ENCODE results near the gene CTBP1.

CTBP1 gene

DNA sequence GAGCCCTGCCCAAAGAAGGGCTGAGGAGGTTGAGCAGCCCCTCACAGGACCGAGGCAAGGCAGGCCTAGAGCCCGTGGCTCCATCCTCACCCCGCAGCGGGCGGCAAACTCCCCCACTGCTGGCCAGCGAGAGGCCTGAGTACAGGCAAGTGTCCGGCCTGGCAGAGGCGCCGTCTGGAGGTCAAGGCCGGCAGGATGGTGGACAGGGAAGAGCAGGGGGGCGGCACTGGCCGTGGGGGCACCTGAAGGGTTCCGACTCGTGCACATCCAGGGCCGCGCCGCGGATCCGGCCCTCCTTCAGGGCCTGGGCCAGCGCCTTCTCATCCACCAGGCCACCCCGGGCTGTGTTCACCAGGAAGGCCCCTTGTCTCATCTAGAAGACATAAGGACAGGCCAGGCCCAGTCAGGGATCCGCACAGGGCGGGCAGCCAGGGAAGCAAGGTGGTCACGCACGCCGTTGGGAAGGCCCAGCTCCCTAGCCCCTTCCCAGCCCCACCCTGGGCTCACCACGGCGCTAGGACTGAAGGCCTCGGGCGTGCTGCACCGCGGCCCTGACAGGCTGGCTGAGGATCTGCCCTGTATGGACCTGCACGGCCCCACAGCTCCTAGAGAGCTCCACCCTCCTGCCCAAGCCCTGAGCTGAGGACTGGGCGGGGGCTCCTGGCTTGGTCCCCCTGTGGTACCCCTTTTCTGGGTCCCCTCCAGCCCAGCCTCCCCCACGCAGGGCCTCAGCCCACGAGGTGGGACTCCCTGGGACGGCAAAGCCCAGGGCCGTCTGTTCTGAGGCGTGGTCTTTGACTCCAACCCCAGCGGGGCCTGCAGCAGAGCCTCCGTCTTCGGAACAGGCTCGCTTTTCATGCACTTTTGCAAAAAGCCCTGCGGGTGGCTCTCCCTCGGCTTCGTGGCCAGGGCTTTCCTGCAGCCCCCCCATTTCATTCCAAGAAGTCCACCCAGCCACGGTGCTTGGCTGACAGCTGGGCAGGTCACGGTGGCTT is 34.5 kb downstream of the CTBP1 start:
- Histone ChIP-seq H3K27ac (ENCODE audit: insufficient read depth in 1 of 2, low read depth in 1 of 2, low read length in 2 of 2, poor library complexity in 1 of 2, severe bottlenecking in 2 of 2) (no peak overlapping the region), H3K27me3 (replicated peaks in 2 of 5; ENCODE audit: control insufficient read depth in 4 of 5, insufficient read depth in 5 of 5, low read length in 4 of 5) (no peaks in the 10 kb centered on the region), H3K9me3 (ENCODE audit: control extremely low read depth in 1 of 5, control insufficient read depth in 4 of 5, insufficient read depth in 2 of 5, low read depth in 1 of 5, low read length in 4 of 5) (no peaks in the 10 kb centered on the region), H3K4me3 (ENCODE audit: control insufficient read depth in 1 of 7, extremely low read depth in 1 of 7, insufficient read depth in 4 of 7, low read depth in 2 of 7, low read length in 6 of 7) (no peak overlapping the region), H3K36me3 (ENCODE audit: control insufficient read depth in 4 of 4, insufficient read depth in 4 of 4, low read length in 3 of 4) (peaks cover 12 to 71% (median 46%) of the 10 kb centered on the region in 4 experiments), H3K4me1 (ENCODE audit: control extremely low read depth in 1 of 4, control insufficient read depth in 4 of 4, insufficient read depth in 4 of 4, low read length in 3 of 4) (peaks cover 0 to 33% (median 27%) of the 10 kb centered on the region in 4 experiments)
- ChIA-PET POLR2A (no interaction called here), CTCF (no interaction called here)
- DNase-seq: no peak
- 97% methylated on average over 47 of the region's 48 CpGs for WGBS (ENCODE audit: insufficient coverage)

- no peak overlapping the region for H3K4me3 ChIP-seq (ENCODE audit: control insufficient read depth in 1 of 7, extremely low read depth in 1 of 7, insufficient read depth in 4 of 7, low read depth in 2 of 7, low read length in 6 of 7)
- peaks cover 13 to 74% (median 46%) of the 10 kb centered on the region in 4 experiments for H3K36me3 ChIP-seq (ENCODE audit: control insufficient read depth in 4 of 4, insufficient read depth in 4 of 4, low read length in 3 of 4)
- no peak overlapping the region for H3K27ac ChIP-seq (ENCODE audit: insufficient read depth in 1 of 2, low read depth in 1 of 2, low read length in 2 of 2, poor library complexity in 1 of 2, severe bottlenecking in 2 of 2)
- no peaks in the 10 kb centered on the region for H3K9me3 ChIP-seq (ENCODE audit: control extremely low read depth in 1 of 5, control insufficient read depth in 4 of 5, insufficient read depth in 2 of 5, low read depth in 1 of 5, low read length in 4 of 5)
- 98% methylated on average over 20 of the region's 20 CpGs for WGBS (ENCODE audit: insufficient coverage)
- H3K4me1 ChIP-seq (ENCODE audit: control extremely low read depth in 1 of 4, control insufficient read depth in 4 of 4, insufficient read depth in 4 of 4, low read length in 3 of 4): peaks cover 0 to 24% (median 19%) of the 10 kb centered on the region in 4 experiments
- POLR2A ChIA-PET: no interaction called here
- CTCF ChIA-PET: interaction anchor here (1.1 kb wide), 1 partner anchor 11 kb away, joined by 5 read pairs; no protein-coding TSS in a partner anchor
- H3K27me3 ChIP-seq (replicated peaks in 2 of 5; ENCODE audit: control insufficient read depth in 4 of 5, insufficient read depth in 5 of 5, low read length in 4 of 5): no peaks in the 10 kb centered on the region
- DNase-seq: no peak
These were observed 35.5 kb downstream of the CTBP1 start for GRCh38 chr4:1213336-1213995.

GRCh38 chr4:1212546-1213335 is 36.2 kb downstream of the CTBP1 start:
- peaks cover 0 to 23% (median 16%) of the 10 kb centered on the region in 4 experiments for H3K4me1 ChIP-seq (ENCODE audit: control extremely low read depth in 1 of 4, control insufficient read depth in 4 of 4, insufficient read depth in 4 of 4, low read length in 3 of 4)
- ChIA-PET POLR2A (no interaction called here), CTCF (interaction anchor here (1.1 to 1.2 kb wide), 2 partner anchors 10 to 47 kb away, joined by 3 to 5 read pairs; no protein-coding TSS in a partner anchor)
- no peaks in the 10 kb centered on the region for H3K9me3 ChIP-seq (ENCODE audit: control extremely low read depth in 1 of 5, control insufficient read depth in 4 of 5, insufficient read depth in 2 of 5, low read depth in 1 of 5, low read length in 4 of 5)
- peaks cover 13 to 73% (median 46%) of the 10 kb centered on the region in 4 experiments for H3K36me3 ChIP-seq (ENCODE audit: control insufficient read depth in 4 of 4, insufficient read depth in 4 of 4, low read length in 3 of 4)
- H3K27ac ChIP-seq (ENCODE audit: insufficient read depth in 1 of 2, low read depth in 1 of 2, low read length in 2 of 2, poor library complexity in 1 of 2, severe bottlenecking in 2 of 2): no peak overlapping the region
- WGBS (ENCODE audit: insufficient coverage): over 99% methylated on average over 17 of the region's 20 CpGs
- no peak for DNase-seq
- no peaks in the 10 kb centered on the region for H3K27me3 ChIP-seq (replicated peaks in 2 of 5; ENCODE audit: control insufficient read depth in 4 of 5, insufficient read depth in 5 of 5, low read length in 4 of 5)
- no peak overlapping the region for H3K4me3 ChIP-seq (ENCODE audit: control insufficient read depth in 1 of 7, extremely low read depth in 1 of 7, insufficient read depth in 4 of 7, low read depth in 2 of 7, low read length in 6 of 7)

DNA sequence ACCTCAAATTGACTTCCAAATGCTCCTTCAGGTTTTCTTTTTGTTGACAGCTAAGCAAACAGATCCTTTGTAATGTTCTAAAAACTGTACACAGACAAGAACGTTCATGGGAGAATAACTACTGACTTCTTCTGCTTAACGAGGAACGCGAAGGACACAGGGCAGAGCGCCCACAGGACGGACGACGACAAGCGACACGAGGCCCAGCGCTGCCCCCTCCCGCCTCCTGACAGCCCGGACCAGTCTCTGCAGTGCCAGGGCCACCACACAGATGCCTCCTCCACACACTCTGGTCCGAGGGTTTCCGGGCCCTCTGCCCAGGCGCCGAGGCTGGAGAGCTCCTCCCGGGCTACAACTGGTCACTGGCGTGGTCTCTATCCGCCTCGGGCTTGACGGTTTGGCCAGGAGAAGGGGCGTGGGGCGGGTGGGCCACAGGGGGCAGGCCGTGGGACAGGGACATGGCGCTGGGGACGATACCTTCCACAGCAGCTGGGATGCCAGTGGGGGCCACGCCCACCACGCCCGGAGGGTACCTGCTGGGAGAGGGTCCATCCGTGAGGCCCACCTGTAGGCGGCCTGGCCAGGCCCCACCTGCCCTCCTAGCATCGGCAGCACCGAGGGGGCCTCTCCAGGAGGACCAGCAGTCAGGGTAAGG is 36.9 kb downstream of the CTBP1 start:
- no peaks in the 10 kb centered on the region for H3K27me3 ChIP-seq (replicated peaks in 2 of 5; ENCODE audit: control insufficient read depth in 4 of 5, insufficient read depth in 5 of 5, low read length in 4 of 5)
- no peak overlapping the region for H3K27ac ChIP-seq (ENCODE audit: insufficient read depth in 1 of 2, low read depth in 1 of 2, low read length in 2 of 2, poor library complexity in 1 of 2, severe bottlenecking in 2 of 2)
- ChIA-PET POLR2A (no interaction called here), CTCF (interaction anchor here (1.2 kb wide), 1 partner anchor 46 kb away, joined by 3 read pairs; no protein-coding TSS in a partner anchor)
- 94% methylated on average over 31 of the region's 34 CpGs for WGBS (ENCODE audit: insufficient coverage)
- no peak for DNase-seq
- H3K36me3 ChIP-seq (ENCODE audit: control insufficient read depth in 4 of 4, insufficient read depth in 4 of 4, low read length in 3 of 4): peaks cover 13 to 65% (median 46%) of the 10 kb centered on the region in 4 experiments
- H3K9me3 ChIP-seq (ENCODE audit: control extremely low read depth in 1 of 5, control insufficient read depth in 4 of 5, insufficient read depth in 2 of 5, low read depth in 1 of 5, low read length in 4 of 5): no peaks in the 10 kb centered on the region
- peaks cover 0 to 16% (median 8%) of the 10 kb centered on the region in 4 experiments for H3K4me1 ChIP-seq (ENCODE audit: control extremely low read depth in 1 of 4, control insufficient read depth in 4 of 4, insufficient read depth in 4 of 4, low read length in 3 of 4)
- H3K4me3 ChIP-seq (ENCODE audit: control insufficient read depth in 1 of 7, extremely low read depth in 1 of 7, insufficient read depth in 4 of 7, low read depth in 2 of 7, low read length in 6 of 7): no peak overlapping the region

- CTCF ChIA-PET: no interaction called here
- no peaks in the 10 kb centered on the region for H3K27me3 ChIP-seq (replicated peaks in 2 of 5; ENCODE audit: control insufficient read depth in 4 of 5, insufficient read depth in 5 of 5, low read length in 4 of 5)
- H3K4me3 ChIP-seq (ENCODE audit: control insufficient read depth in 1 of 7, extremely low read depth in 1 of 7, insufficient read depth in 4 of 7, low read depth in 2 of 7, low read length in 6 of 7): no peak overlapping the region
- no peak overlapping the region for H3K27ac ChIP-seq (ENCODE audit: insufficient read depth in 1 of 2, low read depth in 1 of 2, low read length in 2 of 2, poor library complexity in 1 of 2, severe bottlenecking in 2 of 2)
- peaks cover 13 to 62% (median 44%) of the 10 kb centered on the region in 4 experiments for H3K36me3 ChIP-seq (ENCODE audit: control insufficient read depth in 4 of 4, insufficient read depth in 4 of 4, low read length in 3 of 4)
- DNase-seq: no peak
- POLR2A ChIA-PET: no interaction called here
- no peaks in the 10 kb centered on the region for H3K9me3 ChIP-seq (ENCODE audit: control extremely low read depth in 1 of 5, control insufficient read depth in 4 of 5, insufficient read depth in 2 of 5, low read depth in 1 of 5, low read length in 4 of 5)
- WGBS (ENCODE audit: insufficient coverage): 98% methylated on average over 9 of the region's 13 CpGs
- H3K4me1 ChIP-seq (ENCODE audit: control extremely low read depth in 1 of 4, control insufficient read depth in 4 of 4, insufficient read depth in 4 of 4, low read length in 3 of 4): peaks cover 0 to 10% (median 2%) of the 10 kb centered on the region in 4 experiments
These were observed 37.6 kb downstream of the CTBP1 start for GRCh38 chr4:1211371-1211770.

GRCh38 chr4:1210971-1211370 is 38.0 kb downstream of the CTBP1 start:
- DNase-seq: no peak
- CTCF ChIA-PET: no interaction called here
- H3K9me3 ChIP-seq (ENCODE audit: control extremely low read depth in 1 of 5, control insufficient read depth in 4 of 5, insufficient read depth in 2 of 5, low read depth in 1 of 5, low read length in 4 of 5): no peaks in the 10 kb centered on the region
- 87% methylated on average over 9 of the region's 10 CpGs for WGBS (ENCODE audit: insufficient coverage)
- POLR2A ChIA-PET: no interaction called here
- peaks cover 0 to 8% (median 0%) of the 10 kb centered on the region in 4 experiments for H3K4me1 ChIP-seq (ENCODE audit: control extremely low read depth in 1 of 4, control insufficient read depth in 4 of 4, insufficient read depth in 4 of 4, low read length in 3 of 4)
- H3K27me3 ChIP-seq (replicated peaks in 2 of 5; ENCODE audit: control insufficient read depth in 4 of 5, insufficient read depth in 5 of 5, low read length in 4 of 5): no peaks in the 10 kb centered on the region
- no peak overlapping the region for H3K27ac ChIP-seq (ENCODE audit: insufficient read depth in 1 of 2, low read depth in 1 of 2, low read length in 2 of 2, poor library complexity in 1 of 2, severe bottlenecking in 2 of 2)
- no peak overlapping the region for H3K4me3 ChIP-seq (ENCODE audit: control insufficient read depth in 1 of 7, extremely low read depth in 1 of 7, insufficient read depth in 4 of 7, low read depth in 2 of 7, low read length in 6 of 7)
- peaks cover 13 to 59% (median 42%) of the 10 kb centered on the region in 4 experiments for H3K36me3 ChIP-seq (ENCODE audit: control insufficient read depth in 4 of 4, insufficient read depth in 4 of 4, low read length in 3 of 4)
